ENCODE measurements around the gene GSTP1. TPM values are rescaled to one million over a fixed set of nuclear protein-coding genes. Genes with fewer than 3 reads are reported as not detected.

GSTP1 gene
- total and polyA plus RNA-seq, 9 of the 15 experiments (the other 6 are each of a cell fraction or from before 2014, with no cell fraction given): 592 to 2,150 (median 1,204) TPM

- TF ChIP-seq GMEB1 (CRISPR knock-in tag; IDR thresholded peaks at IDR 0.05) (peak; percentile 37; the same call in 1 of the 2 replicates), NFE2L1 (tag; IDR thresholded peaks at IDR 0.05; ENCODE audit: borderline replicate concordance, low read depth) (no peak), MEIS2 (IDR thresholded peaks at IDR 0.05; ENCODE audit: partially characterized antibody) (no peak), MCM7 (IDR thresholded peaks at IDR 0.05) (no peak), POLR2B (IDR thresholded peaks at IDR 0.05; ENCODE audit: low read depth, partially characterized antibody) (peak; percentile 92), ETV5 (CRISPR knock-in tag; IDR thresholded peaks at IDR 0.05; ENCODE audit: low read depth) (no peak; the same call in 1 of the 2 replicates), HNRNPL (IDR thresholded peaks at IDR 0.05; ENCODE audit: low read depth, low read length) (peak; percentile 35; the same call in 1 of the 2 replicates), ZNF583 (CRISPR knock-in tag; IDR thresholded peaks at IDR 0.05) (no peak)
- TF ChIP-seq, protein P1, sequence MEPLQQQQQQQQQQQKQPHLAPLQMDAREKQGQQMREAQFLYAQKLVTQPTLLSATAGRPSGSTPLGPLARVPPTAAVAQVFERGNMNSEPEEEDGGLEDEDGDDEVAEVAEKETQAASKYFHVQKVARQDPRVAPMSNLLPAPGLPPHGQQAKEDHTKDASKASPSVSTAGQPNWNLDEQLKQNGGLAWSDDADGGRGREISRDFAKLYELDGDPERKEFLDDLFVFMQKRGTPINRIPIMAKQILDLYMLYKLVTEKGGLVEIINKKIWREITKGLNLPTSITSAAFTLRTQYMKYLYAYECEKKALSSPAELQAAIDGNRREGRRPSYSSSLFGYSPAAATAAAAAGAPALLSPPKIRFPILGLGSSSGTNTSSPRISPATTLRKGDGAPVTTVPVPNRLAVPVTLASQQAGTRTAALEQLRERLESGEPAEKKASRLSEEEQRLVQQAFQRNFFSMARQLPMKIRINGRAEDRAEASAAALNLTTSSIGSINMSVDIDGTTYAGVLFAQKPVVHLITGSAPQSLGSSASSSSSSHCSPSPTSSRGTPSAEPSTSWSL (CRISPR knock-in tag; IDR thresholded peaks at IDR 0.05; ENCODE audit: borderline replicate concordance): no peak
- TF ChIP-seq, protein P2, sequence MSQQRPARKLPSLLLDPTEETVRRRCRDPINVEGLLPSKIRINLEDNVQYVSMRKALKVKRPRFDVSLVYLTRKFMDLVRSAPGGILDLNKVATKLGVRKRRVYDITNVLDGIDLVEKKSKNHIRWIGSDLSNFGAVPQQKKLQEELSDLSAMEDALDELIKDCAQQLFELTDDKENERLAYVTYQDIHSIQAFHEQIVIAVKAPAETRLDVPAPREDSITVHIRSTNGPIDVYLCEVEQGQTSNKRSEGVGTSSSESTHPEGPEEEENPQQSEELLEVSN (IDR thresholded peaks at IDR 0.05; ENCODE audit: borderline replicate concordance in 1 of 2, extremely low read depth in 1 of 2, insufficient read depth in 1 of 2, insufficient read length in 1 of 2, low read depth in 1 of 2, low read length in 1 of 2, poor library complexity in 1 of 2, severe bottlenecking in 1 of 2): peak in 1 of 2 experiments; percentile 15
- TF ChIP-seq, protein P3, sequence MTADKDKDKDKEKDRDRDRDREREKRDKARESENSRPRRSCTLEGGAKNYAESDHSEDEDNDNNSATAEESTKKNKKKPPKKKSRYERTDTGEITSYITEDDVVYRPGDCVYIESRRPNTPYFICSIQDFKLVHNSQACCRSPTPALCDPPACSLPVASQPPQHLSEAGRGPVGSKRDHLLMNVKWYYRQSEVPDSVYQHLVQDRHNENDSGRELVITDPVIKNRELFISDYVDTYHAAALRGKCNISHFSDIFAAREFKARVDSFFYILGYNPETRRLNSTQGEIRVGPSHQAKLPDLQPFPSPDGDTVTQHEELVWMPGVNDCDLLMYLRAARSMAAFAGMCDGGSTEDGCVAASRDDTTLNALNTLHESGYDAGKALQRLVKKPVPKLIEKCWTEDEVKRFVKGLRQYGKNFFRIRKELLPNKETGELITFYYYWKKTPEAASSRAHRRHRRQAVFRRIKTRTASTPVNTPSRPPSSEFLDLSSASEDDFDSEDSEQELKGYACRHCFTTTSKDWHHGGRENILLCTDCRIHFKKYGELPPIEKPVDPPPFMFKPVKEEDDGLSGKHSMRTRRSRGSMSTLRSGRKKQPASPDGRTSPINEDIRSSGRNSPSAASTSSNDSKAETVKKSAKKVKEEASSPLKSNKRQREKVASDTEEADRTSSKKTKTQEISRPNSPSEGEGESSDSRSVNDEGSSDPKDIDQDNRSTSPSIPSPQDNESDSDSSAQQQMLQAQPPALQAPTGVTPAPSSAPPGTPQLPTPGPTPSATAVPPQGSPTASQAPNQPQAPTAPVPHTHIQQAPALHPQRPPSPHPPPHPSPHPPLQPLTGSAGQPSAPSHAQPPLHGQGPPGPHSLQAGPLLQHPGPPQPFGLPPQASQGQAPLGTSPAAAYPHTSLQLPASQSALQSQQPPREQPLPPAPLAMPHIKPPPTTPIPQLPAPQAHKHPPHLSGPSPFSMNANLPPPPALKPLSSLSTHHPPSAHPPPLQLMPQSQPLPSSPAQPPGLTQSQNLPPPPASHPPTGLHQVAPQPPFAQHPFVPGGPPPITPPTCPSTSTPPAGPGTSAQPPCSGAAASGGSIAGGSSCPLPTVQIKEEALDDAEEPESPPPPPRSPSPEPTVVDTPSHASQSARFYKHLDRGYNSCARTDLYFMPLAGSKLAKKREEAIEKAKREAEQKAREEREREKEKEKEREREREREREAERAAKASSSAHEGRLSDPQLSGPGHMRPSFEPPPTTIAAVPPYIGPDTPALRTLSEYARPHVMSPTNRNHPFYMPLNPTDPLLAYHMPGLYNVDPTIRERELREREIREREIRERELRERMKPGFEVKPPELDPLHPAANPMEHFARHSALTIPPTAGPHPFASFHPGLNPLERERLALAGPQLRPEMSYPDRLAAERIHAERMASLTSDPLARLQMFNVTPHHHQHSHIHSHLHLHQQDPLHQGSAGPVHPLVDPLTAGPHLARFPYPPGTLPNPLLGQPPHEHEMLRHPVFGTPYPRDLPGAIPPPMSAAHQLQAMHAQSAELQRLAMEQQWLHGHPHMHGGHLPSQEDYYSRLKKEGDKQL (CRISPR knock-in tag; IDR thresholded peaks at IDR 0.05; ENCODE audit: borderline replicate concordance): no peak
- TF ChIP-seq, protein P4, sequence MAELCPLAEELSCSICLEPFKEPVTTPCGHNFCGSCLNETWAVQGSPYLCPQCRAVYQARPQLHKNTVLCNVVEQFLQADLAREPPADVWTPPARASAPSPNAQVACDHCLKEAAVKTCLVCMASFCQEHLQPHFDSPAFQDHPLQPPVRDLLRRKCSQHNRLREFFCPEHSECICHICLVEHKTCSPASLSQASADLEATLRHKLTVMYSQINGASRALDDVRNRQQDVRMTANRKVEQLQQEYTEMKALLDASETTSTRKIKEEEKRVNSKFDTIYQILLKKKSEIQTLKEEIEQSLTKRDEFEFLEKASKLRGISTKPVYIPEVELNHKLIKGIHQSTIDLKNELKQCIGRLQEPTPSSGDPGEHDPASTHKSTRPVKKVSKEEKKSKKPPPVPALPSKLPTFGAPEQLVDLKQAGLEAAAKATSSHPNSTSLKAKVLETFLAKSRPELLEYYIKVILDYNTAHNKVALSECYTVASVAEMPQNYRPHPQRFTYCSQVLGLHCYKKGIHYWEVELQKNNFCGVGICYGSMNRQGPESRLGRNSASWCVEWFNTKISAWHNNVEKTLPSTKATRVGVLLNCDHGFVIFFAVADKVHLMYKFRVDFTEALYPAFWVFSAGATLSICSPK (IDR thresholded peaks at IDR 0.05; ENCODE audit: borderline replicate concordance): no peak
Observed at GRCh38 chr11:67583247-67584204, at the start of gene GSTP1 (continued).
